Mononuclear cell (primary cell): Measurements from ENCODE around the gene C7orf57. TPM values are rescaled to one million over a fixed set of nuclear protein-coding genes. Genes with fewer than 3 reads are reported as not detected.
A peak's percentile ranks its signal among the peaks of the same experiment; 100 is the strongest.

Experiments
- H3K27me3 ChIP-seq: 2 replicates; pipeline ENCODE4 v1.6.0; 2011; ENCODE audit warnings: low read length, control low read depth; ENCODE audit not compliant: insufficient read depth
- H3K4me1 ChIP-seq: 2 replicates; pipeline ENCODE4 v1.5.1; 2011; ENCODE audit warnings: mild to moderate bottlenecking, low read length, control low read depth; ENCODE audit not compliant: insufficient read depth
- H3K4me3 ChIP-seq: 2 replicates; pipeline ENCODE4 v1.5.1; 2011; ENCODE audit warnings: mild to moderate bottlenecking, low read length, moderate library complexity
- H3K9me3 ChIP-seq: 2 replicates; pipeline ENCODE4 v1.5.1; 2011; ENCODE audit warnings: low read depth, mild to moderate bottlenecking, control low read depth, low read length
- total RNA-seq: library from RNA; depleted of rRNA; stranded (reverse); fragments of >200 nt; gene quantifications from one replicate; pipeline ENCODE4 v1.2.3, GENCODE V29; 2012

C7orf57 gene
- total RNA-seq, 1 donor = not detected

DNA sequence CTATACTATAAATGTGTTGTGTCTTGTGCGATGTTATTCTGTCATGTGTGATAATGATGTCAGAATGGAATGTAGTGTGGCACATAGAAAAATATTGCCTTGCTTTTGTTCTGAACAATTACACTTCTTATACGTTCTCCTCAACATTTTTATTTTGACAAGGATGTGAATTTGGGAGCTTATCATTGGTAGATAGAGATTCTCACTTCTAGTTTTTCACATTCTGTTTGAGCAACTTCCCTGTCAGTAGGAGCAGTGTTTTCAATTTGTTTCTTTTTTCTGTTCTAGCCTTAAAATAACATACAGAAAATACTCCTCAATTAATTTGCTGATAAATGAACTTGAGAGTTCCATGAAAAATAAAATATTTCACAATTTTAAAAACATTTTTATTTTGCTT, 24.0 kb upstream of the C7orf57 start:
- peaks cover 11% of the 10 kb centered on the region for H3K4me1 ChIP-seq
- no peaks in the 10 kb centered on the region for H3K9me3 ChIP-seq
- no peak overlapping the region for H3K4me3 ChIP-seq
- H3K27me3 ChIP-seq = no peaks in the 10 kb centered on the region

DNA sequence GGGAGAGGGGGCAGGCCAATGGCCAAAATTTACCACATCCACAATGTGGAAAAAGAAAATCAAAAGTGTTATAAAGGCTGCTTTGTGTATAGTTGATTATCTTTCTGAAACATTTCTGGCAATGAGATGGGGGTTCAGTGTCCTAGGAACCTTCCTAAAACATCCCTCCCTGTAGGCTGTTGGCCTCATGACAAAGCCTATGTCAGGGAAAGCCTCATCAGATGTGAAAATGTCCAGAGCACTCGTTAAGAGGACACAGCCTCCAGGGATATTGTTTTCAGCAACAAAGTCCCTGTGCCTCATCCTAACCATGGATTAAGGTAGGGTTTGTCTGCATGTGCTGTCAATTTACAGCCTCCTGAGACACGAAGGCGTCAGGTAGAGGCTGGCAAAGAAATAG, 23.4 kb upstream of the C7orf57 start:
- H3K4me1 ChIP-seq = peaks cover 11% of the 10 kb centered on the region
- no peak overlapping the region for H3K4me3 ChIP-seq
- H3K9me3 ChIP-seq = no peaks in the 10 kb centered on the region
- H3K27me3 ChIP-seq = no peaks in the 10 kb centered on the region

DNA sequence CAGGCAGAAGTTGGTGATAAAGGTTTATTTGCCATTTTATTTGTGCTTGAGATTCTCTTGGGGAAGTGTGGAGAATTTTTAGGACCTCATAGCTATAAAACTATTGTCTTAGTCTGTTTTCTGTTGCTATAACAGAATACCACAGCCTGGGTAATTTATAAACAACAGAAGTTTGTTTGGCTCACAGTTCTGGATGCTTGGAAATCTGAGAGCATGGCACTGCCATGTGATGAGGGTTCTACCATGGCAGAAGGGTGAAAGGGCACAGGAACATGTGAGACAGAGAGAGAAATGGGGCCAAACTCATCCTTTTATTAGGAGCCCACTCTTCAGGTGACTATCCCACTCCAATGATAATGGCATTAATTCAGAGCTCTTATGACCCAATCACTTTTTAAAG, 18.7 kb upstream of the C7orf57 start:
- Histone ChIP-seq H3K27me3 (peaks cover 17% of the 10 kb centered on the region), H3K9me3 (peaks cover 11% of the 10 kb centered on the region), H3K4me1 (peaks cover 5% of the 10 kb centered on the region), H3K4me3 (no peak overlapping the region)

DNA sequence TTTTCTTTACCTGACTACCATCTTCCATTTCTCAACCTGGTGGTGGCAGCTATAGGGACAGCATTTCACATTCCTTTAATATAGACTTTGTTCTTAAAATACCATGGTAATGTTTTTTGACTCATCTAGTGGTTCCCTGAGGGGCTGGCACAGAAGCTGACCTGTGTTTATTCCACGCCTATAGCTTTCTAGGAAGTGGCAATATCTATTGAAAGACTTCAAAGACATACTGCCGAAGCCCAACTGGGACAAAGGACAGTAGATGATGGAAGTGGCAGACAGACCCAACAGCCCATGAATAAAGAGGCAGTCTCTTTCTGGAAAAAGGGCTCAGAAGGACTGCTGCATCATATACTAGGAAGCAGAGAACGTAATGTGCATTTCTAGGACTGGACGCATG, 17.7 kb upstream of the C7orf57 start:
- H3K9me3 ChIP-seq = peaks cover 11% of the 10 kb centered on the region
- H3K4me3 ChIP-seq = no peak overlapping the region
- H3K27me3 ChIP-seq = peaks cover 17% of the 10 kb centered on the region
- H3K4me1 ChIP-seq = no peaks in the 10 kb centered on the region

DNA sequence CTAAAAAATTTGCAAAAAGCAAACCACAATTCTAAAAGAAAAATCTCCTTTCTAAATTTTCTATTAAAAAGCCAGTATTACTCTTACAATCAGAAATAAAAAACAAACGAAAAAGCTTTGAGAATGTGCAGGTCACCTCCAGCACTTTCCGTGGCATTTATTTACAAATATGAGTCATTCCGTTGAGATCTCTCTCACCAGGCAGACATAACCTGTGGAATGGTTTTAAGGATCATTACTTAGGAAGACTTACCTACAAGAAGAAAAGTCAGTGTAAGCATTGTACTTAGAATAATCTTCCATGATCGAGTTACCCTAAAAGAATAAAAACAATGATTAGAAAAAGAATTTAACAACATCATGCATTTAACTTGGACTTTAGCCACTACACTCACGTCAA, 9.7 kb upstream of the C7orf57 start:
- no peaks in the 10 kb centered on the region for H3K4me1 ChIP-seq
- no peak overlapping the region for H3K4me3 ChIP-seq
- H3K27me3 ChIP-seq = peaks cover 40% of the 10 kb centered on the region

DNA sequence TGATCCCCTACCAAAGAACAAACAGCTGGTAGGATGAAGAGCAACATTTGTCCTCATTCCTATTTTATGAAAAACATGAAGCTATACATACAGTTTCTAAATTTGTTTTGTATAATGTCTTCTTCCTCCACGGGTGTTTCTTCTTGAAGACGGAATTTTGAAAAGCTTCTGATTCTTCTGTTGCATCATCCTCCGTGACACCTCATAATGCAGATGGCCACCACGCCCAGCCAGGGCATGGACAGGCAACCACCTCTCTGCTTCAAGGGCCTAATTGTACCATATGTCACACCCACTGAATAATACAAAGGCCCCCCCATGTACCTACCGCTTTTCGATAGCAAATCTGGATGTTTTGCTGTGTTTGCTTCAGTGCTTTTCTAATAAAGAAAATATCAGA, 6.4 kb upstream of the C7orf57 start, which contains the start of gene SUN3:
Gene SUN3 (minus strand): TSS at position 170 of the 400 bp plus-strand sequence. CDS start 169 bp downstream, at position 1.
- Histone ChIP-seq H3K9me3 (peaks cover 5% of the 10 kb centered on the region), H3K27me3 (peaks cover 63% of the 10 kb centered on the region), H3K4me1 (no peaks in the 10 kb centered on the region), H3K4me3 (no peak within 1 kb of the TSS)

More for the DNA sequence above, 9.7 kb upstream of the C7orf57 start:
- peaks cover 18% of the 10 kb centered on the region for H3K9me3 ChIP-seq

DNA sequence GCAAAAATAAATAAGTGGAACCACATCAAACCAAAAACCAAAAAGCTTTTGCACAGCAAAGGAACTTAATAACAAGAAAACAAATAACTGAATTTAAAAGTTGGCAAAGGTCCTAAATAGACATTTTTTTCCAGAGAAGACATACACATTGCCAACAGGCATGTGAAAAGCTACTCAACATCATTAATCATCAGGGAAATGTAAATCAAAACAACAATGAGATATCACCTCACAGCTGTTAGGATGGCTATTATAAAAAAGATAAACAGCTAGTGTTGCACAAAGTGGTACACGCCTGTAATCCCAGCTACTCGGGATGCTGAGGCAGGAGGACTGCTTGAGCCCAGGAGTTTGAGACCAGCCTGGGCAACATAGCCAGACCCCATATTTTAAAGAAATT, 4.2 kb upstream of the C7orf57 start:
- H3K4me1 ChIP-seq = peaks cover 7% of the 10 kb centered on the region
- peaks cover 72% of the 10 kb centered on the region for H3K27me3 ChIP-seq
- no peak overlapping the region for H3K4me3 ChIP-seq
- no peaks in the 10 kb centered on the region for H3K9me3 ChIP-seq

DNA sequence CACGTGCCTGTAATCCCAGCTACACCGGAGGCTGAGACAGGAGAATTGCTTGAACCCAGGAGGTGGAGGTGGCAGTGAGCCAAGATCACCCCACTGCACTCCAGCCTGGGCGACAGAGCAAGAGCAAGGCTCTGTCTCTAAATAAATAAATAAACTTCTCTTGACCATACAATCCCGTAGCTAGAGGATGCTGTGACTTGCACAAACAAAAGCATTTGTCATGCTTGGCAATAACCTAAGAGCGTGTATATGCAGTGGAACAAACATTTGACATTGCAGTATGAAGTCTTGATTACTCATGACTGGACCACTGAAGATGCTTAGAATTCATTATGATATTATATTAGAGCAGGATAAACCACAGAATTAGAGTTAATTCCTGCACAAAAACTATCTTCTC, 1.4 kb upstream of the C7orf57 start:
- peaks cover 9% of the 10 kb centered on the region for H3K4me1 ChIP-seq

DNA sequence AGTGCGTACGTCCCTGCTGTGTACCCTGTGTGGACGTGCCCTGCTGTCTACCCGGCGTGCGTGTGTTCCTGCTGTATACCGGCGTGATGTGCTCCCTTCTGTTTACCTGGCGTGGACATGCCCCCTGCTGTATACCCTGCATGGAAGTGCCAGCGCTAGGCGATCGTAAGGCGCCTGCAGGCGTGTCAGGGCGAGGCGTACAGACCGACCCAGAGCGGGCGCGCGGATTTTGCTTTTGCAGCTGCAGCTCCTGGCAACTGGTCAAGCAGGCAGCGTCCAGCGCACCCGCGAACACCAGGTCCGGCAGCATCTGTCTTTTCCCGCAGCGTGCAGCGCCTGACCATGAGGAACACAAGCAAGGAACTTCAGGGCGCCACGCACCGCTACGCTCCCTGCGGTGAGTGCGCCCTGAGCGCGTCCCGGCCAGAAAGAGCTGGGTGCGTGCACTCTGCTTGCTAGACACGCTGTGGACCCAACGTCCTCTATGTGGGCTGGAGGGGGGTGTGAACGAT, 680 bp downstream of the C7orf57 start:
- peaks cover 61% of the 10 kb centered on the region for H3K27me3 ChIP-seq
- peaks cover 9% of the 10 kb centered on the region for H3K4me1 ChIP-seq
- peak overlapping the region; percentile 31 for H3K4me3 ChIP-seq
- no peaks in the 10 kb centered on the region for H3K9me3 ChIP-seq

More for the DNA sequence above, 1.4 kb upstream of the C7orf57 start:
- Histone ChIP-seq H3K27me3 (peaks cover 75% of the 10 kb centered on the region), H3K9me3 (no peaks in the 10 kb centered on the region), H3K4me3 (no peak overlapping the region)

DNA sequence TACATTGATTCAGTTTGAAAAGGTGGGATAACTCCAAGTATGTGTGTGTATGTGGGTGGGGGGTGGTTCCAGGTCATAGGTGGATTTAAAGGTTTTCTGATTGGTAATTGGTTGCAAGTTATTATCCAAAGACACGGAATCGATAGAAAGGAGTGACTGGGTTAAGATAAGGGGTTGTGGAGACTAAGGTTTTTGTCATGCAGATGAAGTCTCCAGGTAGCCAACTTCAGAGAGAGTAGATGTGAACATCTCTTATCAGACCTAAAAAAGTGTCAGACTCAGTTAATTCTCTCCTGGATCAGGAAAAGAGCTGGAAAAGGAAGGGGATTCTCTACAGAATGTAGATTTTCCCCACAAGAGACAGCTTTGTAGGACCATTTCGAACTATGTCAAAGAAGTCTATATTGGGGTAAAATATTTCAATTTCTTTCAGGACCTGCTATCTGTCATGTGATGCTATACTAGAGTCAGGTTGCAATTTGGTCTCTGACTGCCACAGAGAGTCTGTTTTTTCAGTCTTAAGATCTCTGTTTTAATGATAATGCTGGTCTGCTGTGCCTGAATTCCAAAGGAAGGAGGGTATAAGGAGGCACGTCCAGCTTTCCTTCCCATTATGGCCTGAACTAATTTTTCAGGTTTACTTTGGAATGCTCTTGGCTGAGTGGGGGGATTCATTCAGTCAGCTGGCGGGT, 3.6 kb downstream of the C7orf57 start:
- Histone ChIP-seq H3K4me3 (no peak overlapping the region), H3K4me1 (peaks cover 9% of the 10 kb centered on the region), H3K9me3 (no peaks in the 10 kb centered on the region), H3K27me3 (peaks cover 33% of the 10 kb centered on the region)

DNA sequence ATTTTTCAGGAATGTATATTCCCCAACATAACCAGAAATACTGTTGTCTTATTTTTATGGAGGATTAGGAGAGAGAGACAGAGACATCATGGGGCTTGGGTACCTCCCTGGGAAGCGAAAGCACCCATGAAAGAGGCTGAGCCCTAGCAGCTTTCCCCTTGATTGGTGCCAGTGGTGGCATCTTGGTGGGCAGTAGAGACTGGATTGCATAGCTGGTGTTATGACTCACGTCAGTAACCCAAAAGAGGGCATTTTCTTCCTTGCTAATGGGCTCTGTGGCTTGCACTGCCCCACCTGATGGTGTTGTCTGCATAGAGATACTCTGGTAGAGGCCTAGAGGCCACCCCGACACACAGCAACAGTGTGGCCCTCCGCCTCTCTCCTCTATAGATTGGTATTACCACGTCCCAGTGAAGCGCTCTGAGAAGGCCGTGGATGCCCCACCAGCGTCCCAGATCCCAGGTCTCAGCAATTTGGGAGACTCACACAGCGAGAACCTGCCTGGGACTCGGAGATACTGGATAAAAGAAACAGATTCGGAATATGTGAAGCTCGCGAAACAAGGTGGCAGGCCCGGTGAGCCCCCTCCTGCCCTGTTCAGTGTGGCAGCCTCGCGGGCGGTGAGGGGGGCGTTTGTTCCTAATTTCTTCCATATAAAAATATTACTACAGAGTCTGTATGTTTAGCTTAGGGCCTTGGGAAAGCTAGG, 5.8 kb downstream of the C7orf57 start:
- H3K4me3 ChIP-seq = no peak overlapping the region
- peaks cover 4% of the 10 kb centered on the region for H3K4me1 ChIP-seq
- peaks cover 17% of the 10 kb centered on the region for H3K27me3 ChIP-seq
- no peaks in the 10 kb centered on the region for H3K9me3 ChIP-seq

DNA sequence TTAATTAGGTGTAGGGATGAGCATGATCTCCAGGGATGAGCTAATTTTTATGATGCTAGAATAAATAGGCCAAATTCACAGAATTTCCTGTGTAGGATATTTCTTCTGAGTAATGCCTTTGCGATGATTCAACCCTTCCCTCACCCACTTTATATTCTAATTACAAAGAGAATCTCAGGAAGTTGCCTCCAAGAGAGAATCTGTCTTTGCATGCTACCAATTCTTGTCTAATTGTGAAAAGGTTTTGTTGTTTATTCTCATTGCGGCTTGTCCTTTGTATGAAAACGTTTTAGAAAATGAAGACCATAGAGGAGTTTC, 6.3 kb downstream of the C7orf57 start:
- Histone ChIP-seq H3K4me3 (no peak overlapping the region), H3K27me3 (peaks cover 12% of the 10 kb centered on the region), H3K9me3 (no peaks in the 10 kb centered on the region), H3K4me1 (peaks cover 6% of the 10 kb centered on the region)

DNA sequence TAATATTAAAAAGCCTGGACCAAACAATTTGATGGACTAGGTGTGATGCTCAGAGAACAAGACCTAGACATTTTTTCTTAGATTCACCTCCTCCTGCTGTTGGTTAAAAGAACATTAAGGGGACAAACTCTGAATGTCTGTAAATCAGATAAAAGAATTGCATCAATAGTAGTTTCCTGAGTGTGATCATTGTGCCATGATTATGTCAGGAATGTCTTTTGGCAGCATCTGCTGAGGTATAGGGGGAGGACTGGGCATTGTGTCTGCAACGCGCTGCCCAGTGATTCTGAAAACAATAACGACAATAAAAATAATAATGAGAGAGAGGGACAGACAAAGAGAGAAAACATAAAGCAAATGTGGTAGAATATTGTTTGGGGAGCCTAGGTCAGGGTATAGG, 6.9 kb downstream of the C7orf57 start:
- Histone ChIP-seq H3K27me3 (peaks cover 6% of the 10 kb centered on the region), H3K4me3 (no peak overlapping the region), H3K4me1 (peaks cover 6% of the 10 kb centered on the region), H3K9me3 (no peaks in the 10 kb centered on the region)

DNA sequence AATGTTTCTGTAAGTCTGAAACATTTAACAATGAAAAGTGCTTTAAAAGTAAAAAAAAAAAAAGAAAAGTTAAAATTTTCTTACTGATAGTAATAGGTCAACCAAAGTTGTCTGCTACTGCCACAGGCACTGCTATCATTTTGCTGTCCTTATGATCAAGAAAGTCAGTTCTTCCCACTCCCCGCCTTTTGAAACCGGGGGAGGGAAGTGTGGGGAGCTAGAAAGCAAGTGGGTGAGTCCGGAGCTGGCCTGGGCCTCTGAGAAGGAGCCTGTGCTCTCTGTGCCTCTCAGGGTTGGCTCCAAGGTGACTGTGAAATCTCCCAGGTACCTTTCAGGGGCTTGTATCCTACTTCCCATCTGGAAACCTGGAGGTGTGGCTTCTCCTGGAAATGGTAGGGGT, 7.3 kb downstream of the C7orf57 start:
- Histone ChIP-seq H3K27me3 (peaks cover 5% of the 10 kb centered on the region), H3K4me3 (no peak overlapping the region), H3K4me1 (peaks cover 6% of the 10 kb centered on the region), H3K9me3 (no peaks in the 10 kb centered on the region)

DNA sequence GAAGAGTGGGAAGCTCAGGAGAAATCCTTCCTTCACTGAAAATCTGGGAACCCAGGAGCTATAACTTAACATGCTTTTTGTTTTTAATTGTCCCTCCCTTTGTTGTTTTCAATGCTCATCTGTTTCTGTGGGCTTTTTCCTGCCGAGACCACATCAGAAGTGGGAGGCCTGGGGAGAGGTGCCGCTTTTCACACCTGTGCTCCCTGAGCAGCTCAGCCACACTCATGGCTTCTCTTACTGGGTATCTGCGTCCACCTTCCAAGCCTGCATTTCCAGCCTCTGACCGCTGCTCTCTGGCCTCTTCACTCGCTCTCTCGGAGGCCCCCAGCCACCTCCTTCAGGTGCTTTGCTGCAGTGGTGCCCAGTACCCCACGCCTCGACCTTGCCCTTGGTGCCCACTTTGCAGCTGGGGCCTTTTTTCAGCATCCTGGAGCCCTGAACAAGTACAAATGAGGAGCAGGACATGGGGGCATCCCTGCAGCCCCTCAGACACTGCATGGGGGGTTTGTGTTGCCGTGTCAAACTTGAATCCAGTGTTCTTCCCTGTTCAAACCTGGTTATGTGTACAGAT, 9.9 kb downstream of the C7orf57 start:
- Histone ChIP-seq H3K9me3 (no peaks in the 10 kb centered on the region), H3K4me1 (peaks cover 6% of the 10 kb centered on the region), H3K4me3 (no peak overlapping the region), H3K27me3 (no peaks in the 10 kb centered on the region)
